Right lobe of liver (tissue), 6 donors: ENCODE results near the gene CELA2A. TPM values are rescaled to one million over a fixed set of nuclear protein-coding genes. Genes with fewer than 3 reads are reported as not detected.
A peak's percentile ranks its signal among the peaks of the same experiment; 100 is the strongest.

Experiments
- ATAC-seq, 4 donors: fragments of 200-7000 bp; cut with Tn5 transposase; one replicate each; pipeline ENCODE4 v1.9.1; 2020; ENCODE audit warnings: mild to moderate bottlenecking in 4 of 4, moderate library complexity in 4 of 4
- DNase-seq, 3 donors: peaks; one replicate each; pipeline ENCODE4 v3.0.0-alpha.2; 2020
- H3K27ac ChIP-seq, 3 donors: fragments of 200-600 bp; one replicate each; pipeline ENCODE4 v1.8.0; 2022
- H3K27me3 ChIP-seq, 2 donors: fragments of 200-600 bp; one replicate each; pipeline ENCODE4 v1.8.0; 2022
- H3K36me3 ChIP-seq, 4 donors: fragments of 200-600 bp; sonication (generic) in 1 of 4; one replicate each; pipeline versions ENCODE4 v1.5.1 to v1.8.0; 2017 to 2022; ENCODE audit warnings: control low read depth in 1 of 4
- H3K4me1 ChIP-seq, 4 donors: fragments of 200-600 bp; sonication (generic) in 1 of 4; one replicate each; pipeline versions ENCODE4 v1.5.1 to v1.8.0; 2017 to 2022; ENCODE audit warnings: control low read depth in 1 of 4
- H3K4me3 ChIP-seq, 3 donors: fragments of 200-600 bp; one replicate each; pipeline ENCODE4 v1.8.0; 2022
- H3K9me3 ChIP-seq, 4 donors: fragments of 200-600 bp; sonication (generic) in 1 of 4; one replicate each; pipeline versions ENCODE4 v1.5.1 to v1.8.0; 2017 to 2022; ENCODE audit warnings: control low read depth in 1 of 4
- POLR2A ChIP-seq: fragments of 450-650 bp; IDR thresholded peaks from one replicate; pipeline ENCODE4 v1.6.1; 2017; ENCODE audit warnings: antibody characterized with exemption, mild to moderate bottlenecking
- WGBS: methylation state at CpG from one replicate; pipeline ENCODE4 v1.1.6; 2018; ENCODE audit warnings: low coverage, low lambda C conversion rate; ENCODE audit not compliant: insufficient coverage; ENCODE audit errors: missing lambda C conversion rate; 5-methylcytosine and 5-hydroxymethylcytosine counted together
- intact Hi-C, 2 donors: fragments of 100-400 bp; cut with DNase I; formaldehyde crosslinking; loops; one replicate each; pipeline versions ENCODE4 v1.11.2 to v1.14.1; 2022
- total RNA-seq, 6 experiments: library from RNA; depleted of rRNA in 2 of 6; stranded (reverse); fragments of >200 nt in 2 of 6; fragmentation: NEBNext Ultra II Directional in 3 of 6; extraction: Animal tissue kit (Norgen Biotek cat#: 25700) in 3 of 6; gene quantifications; one replicate each; pipeline versions ENCODE4 v1.1.0 to v1.2.4, GENCODE V29; 2016 to 2023
- TF ChIP-seq, protein P1 (sequence below), 4 donors: fragments of 200-600 bp in 3 of 4; fragments of 450-650 bp in 1 of 4; IDR thresholded peaks; one replicate each; pipeline versions ENCODE4 v1.5.1 to v1.8.0; 2016 to 2022; ENCODE audit warnings: antibody characterized with exemption in 4 of 4, mild to moderate bottlenecking in 2 of 4
- donor health status: DM: no; HTN: yes; CAD: no.
- donor health status: DM: no; HTN: no; CAD: no.
- donor health status: DM: no; HTN: no; CAD: no.
- donor health status: DM: no; HTN: yes; CAD: no.
- donor health status: DM: no; HTN: yes; CAD: no.

Gene CELA2A
- total RNA-seq, 6 experiments from 2014 or later: not detected

DNA sequence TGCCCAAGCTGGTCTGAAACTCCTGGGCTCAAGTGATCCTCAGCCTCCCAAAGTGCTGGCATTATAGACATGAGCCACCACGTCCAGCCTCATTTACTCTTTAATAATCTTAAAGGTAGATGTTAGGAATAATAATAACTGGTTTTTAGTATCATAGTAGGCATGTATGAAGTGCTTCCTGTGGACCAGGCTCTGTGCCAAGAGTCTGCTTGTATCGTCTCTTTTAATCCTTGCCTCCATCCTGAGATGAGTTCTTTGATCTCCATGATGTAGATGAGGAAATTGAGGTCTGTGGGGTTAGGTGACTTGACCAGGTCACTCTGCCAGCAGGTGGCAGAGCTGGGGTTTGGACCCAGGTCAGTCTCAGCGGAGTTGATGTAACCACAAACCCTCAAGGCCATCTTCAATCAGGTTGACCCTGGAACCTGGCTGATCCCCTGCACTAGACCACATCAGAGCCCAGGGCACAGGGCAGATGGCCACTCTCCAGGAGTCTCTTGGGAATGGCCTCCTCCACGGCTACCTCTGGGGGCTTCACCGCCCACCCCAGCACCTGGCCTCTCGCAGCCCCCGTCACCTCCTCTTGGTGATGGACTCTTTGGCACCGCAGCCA, 35.6 kb upstream of the CELA2A start:
- peaks cover 0 to 33% (median 4%) of the 10 kb centered on the region in 4 donors for H3K4me1 ChIP-seq
- TF ChIP-seq, protein P1, sequence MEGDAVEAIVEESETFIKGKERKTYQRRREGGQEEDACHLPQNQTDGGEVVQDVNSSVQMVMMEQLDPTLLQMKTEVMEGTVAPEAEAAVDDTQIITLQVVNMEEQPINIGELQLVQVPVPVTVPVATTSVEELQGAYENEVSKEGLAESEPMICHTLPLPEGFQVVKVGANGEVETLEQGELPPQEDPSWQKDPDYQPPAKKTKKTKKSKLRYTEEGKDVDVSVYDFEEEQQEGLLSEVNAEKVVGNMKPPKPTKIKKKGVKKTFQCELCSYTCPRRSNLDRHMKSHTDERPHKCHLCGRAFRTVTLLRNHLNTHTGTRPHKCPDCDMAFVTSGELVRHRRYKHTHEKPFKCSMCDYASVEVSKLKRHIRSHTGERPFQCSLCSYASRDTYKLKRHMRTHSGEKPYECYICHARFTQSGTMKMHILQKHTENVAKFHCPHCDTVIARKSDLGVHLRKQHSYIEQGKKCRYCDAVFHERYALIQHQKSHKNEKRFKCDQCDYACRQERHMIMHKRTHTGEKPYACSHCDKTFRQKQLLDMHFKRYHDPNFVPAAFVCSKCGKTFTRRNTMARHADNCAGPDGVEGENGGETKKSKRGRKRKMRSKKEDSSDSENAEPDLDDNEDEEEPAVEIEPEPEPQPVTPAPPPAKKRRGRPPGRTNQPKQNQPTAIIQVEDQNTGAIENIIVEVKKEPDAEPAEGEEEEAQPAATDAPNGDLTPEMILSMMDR (IDR thresholded peaks at IDR 0.05): peak in 3 of 4 donors; percentile 26 to 55 (median 39)
- no peak for TF ChIP-seq POLR2A
- WGBS: 41% methylated on average over 3 of the region's 8 CpGs

DNA sequence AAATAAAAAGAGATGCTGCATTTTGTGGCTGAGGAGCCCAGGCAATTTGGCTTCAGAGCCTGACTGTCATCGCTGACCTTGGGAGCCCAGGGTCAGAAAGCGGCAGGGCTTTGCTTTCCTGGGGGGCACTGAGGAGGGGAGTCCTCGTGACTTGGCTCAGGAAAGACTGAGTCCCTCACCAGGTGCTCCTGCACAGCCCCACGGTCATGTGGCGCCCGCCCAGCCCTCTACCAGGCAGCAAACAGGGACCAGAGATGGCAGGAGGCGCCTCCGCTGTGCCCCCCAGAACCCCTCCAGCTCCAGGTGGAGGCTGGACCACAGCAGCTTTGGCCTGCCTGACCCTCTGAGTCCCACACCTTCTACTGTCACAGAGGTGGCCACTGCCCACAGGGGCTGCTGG, 33.7 kb upstream of the CELA2A start:
- H3K9me3 ChIP-seq: no peaks in the 10 kb centered on the region
- no peaks in the 10 kb centered on the region for H3K36me3 ChIP-seq
- no peak for ATAC-seq
- no CpG with 5 or more reads among the region's 8 CpGs for WGBS
- H3K27ac ChIP-seq: no peak overlapping the region
- peaks cover 0 to 33% (median 4%) of the 10 kb centered on the region in 4 donors for H3K4me1 ChIP-seq
- no peak for TF ChIP-seq POLR2A
- TF ChIP-seq, protein P1 (IDR thresholded peaks at IDR 0.05): no peak
- no peaks in the 10 kb centered on the region for H3K27me3 ChIP-seq
- no peak for DNase-seq
- no peak overlapping the region for H3K4me3 ChIP-seq
- intact Hi-C loops: no loop called here

More for the DNA sequence above, 35.6 kb upstream of the CELA2A start:
- Histone ChIP-seq H3K36me3 (no peaks in the 10 kb centered on the region), H3K27me3 (no peaks in the 10 kb centered on the region), H3K27ac (peak overlapping the region in 2 of 3 donors; percentile 47 to 91), H3K9me3 (no peaks in the 10 kb centered on the region), H3K4me3 (peak overlapping the region in 1 of 3 donors; percentile 3)
- ATAC-seq (peak; percentile 66 to 78 (median 72)), DNase-seq (peak; percentile 69 to 82 (median 81))
- intact Hi-C loops: no loop called here

DNA sequence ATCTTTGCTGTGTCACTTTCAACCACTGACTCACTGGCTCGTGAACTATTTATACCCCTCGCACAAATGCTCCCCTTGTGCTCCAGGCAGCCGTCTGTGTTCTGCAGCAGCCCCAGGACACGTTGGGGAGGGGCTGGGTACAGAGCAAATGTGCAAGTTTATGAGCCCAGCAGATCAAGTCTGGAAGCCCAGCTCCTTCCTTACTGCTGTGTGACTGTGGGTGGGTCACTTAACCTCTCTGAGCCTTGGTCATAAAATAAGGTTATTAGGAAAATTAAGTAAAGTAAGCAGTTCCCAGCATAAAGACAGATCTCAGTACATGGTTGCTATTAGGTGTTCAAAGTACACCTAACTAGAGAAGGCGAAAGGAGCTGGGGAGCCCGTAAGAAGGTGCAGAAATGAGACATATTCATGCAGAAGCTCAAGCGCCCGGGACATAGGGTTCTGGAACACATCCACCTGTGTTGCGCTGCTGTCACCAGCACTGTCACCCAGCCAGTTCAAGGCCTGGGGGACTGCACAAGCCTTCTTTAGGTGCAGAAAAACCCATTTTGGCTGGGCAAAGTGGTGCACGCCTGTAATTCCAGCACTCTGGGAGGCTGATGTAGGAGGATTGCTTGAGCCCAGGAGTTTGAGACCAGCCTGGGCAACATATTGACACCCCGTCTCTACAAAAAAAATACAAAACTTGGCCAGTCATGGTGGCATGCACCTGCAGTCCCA, 33.0 kb upstream of the CELA2A start:
- Histone ChIP-seq H3K4me3 (no peak overlapping the region), H3K27me3 (no peaks in the 10 kb centered on the region), H3K36me3 (no peaks in the 10 kb centered on the region), H3K9me3 (no peaks in the 10 kb centered on the region), H3K27ac (no peak overlapping the region), H3K4me1 (peaks cover 0 to 33% (median 4%) of the 10 kb centered on the region in 4 donors)
- intact Hi-C loops: no loop called here
- 72% methylated on average over 3 of the region's 11 CpGs for WGBS
- TF ChIP-seq POLR2A: no peak
- TF ChIP-seq, protein P1 (IDR thresholded peaks at IDR 0.05): no peak
- DNase-seq (no peak), ATAC-seq (no peak)

DNA sequence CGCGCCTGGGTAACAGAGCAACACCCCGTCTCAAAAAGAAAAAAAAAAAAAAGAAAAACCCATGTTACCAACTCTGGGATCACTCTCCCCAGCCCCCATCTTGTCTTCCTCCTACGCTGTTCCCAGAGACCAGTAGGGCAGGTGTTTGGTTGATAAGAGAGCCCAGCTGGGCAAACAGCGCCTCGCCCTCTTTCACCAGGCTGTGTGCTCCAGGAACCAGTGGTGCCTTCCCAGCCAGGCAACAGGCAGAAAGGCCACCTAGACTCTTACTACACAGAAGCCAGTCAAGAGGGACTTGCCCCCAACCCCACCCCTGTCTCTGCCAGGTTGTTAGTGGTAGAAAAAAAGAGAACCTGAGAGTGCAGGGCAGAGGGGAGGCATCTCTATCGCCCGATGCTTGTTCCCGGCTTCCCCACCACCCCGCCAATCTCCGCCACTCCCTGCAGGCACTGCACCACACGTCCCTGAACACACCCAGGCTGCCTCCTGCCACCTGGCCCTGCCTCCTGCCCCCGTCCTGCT, 32.3 kb upstream of the CELA2A start:
- 36% methylated on average over 3 of the region's 13 CpGs for WGBS
- H3K36me3 ChIP-seq: no peaks in the 10 kb centered on the region
- H3K9me3 ChIP-seq: no peaks in the 10 kb centered on the region
- no peak overlapping the region for H3K4me3 ChIP-seq
- ATAC-seq: peak in 3 of 4 donors; percentile 33 to 69 (median 64)
- H3K27me3 ChIP-seq: no peaks in the 10 kb centered on the region
- TF ChIP-seq, protein P1 (IDR thresholded peaks at IDR 0.05): no peak
- TF ChIP-seq POLR2A: no peak
- intact Hi-C loops: no loop called here
- no peak overlapping the region for H3K27ac ChIP-seq
- H3K4me1 ChIP-seq: peaks cover 0 to 33% (median 4%) of the 10 kb centered on the region in 4 donors
- DNase-seq: peak in 2 of 3 donors; percentile 47 to 64
